ENCODE results near the gene HAUS7.

Gene HAUS7

DNA sequence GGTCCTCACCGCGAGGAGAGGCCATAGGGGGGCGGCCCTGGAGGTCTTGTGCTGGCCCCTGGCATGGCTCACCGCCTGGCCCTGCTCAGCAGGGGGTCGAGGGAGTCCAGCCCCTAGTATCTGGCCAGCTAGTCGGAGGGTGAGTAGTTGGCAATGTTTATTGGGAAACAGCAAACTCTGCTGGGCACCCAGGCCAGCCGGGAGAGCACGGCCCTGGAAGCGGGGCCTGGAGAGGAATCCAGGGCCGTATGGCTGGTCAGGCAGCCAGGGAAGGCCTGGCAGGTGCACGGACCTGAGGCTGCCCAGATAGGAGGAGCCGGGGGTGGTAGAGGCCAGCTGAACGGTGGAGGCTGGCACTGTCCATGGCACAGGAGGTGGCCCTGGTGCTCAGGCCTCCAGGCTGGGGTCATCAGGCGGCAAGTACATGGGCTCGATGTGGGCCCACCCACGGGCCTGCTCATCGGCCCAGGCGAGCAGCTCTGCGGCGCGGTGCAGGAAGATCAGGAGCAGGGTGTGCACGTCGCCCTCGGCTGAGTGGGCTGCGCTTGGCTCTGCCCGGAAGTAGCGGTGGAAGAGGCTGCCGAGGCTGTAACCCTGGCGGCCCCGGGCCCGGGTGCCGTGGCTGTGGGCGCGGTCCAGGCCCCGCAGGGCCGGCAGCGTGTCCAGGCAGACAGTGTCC lies 25.9 kb downstream of the HAUS7 start:
- FAIRE-seq (no peak), DNase-seq (ENCODE audit: extremely low spot score, insufficient read length, low read depth) (no peak)

- FAIRE-seq (no peak), DNase-seq (ENCODE audit: extremely low spot score, insufficient read length, low read depth) (no peak)
Measured at GRCh38 chrX:153443476-153444332, 26.7 kb downstream of the HAUS7 start.

DNA sequence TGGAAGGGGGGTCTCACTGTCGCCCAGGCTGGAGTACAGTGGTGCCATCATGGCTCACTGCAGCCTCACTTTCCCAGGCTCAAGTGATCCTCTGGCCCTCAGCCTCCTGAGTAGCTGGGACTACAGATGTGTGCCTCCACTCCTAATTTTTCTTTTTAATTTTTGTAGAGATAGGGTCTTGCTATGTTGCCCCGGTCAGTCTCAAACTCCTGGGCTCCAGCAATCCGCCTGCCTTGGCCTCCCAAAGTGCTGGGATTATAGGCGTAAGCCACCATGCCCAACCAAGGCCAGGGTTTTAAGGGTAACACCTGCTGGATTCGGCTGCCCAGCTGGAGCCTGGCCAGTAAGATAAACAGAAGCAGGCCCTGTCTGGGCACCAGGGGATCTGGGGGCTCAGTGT lies 27.9 kb downstream of the HAUS7 start:
- DNase-seq (ENCODE audit: extremely low spot score, insufficient read length, low read depth) (no peak), FAIRE-seq (no peak)

DNA sequence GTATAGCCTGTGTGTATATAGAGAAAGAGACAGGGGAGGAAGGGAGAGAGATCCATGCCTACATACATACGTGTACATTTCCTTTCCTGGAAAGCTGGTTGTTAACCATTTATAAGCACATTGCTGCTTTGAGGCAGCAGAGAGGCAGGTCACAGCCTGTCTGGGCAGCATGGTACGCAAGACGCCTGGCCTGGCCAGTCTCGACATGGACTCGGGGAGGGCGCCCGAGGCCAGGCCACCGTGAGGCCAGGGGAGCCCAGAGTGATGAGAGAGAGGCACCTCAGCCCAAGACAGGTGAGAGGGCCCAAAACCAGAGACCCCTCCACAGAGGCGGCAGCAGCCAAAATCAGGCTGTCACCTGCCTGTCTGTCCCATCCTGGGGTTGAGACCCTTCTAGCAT lies 28.4 kb downstream of the HAUS7 start:
- DNase-seq (ENCODE audit: extremely low spot score, insufficient read length, low read depth) (no peak), FAIRE-seq (no peak)

- DNase-seq (ENCODE audit: extremely low spot score, insufficient read length, low read depth) (no peak), FAIRE-seq (no peak)
Measured at GRCh38 chrX:153441296-153441695, 29.1 kb downstream of the HAUS7 start.

DNA sequence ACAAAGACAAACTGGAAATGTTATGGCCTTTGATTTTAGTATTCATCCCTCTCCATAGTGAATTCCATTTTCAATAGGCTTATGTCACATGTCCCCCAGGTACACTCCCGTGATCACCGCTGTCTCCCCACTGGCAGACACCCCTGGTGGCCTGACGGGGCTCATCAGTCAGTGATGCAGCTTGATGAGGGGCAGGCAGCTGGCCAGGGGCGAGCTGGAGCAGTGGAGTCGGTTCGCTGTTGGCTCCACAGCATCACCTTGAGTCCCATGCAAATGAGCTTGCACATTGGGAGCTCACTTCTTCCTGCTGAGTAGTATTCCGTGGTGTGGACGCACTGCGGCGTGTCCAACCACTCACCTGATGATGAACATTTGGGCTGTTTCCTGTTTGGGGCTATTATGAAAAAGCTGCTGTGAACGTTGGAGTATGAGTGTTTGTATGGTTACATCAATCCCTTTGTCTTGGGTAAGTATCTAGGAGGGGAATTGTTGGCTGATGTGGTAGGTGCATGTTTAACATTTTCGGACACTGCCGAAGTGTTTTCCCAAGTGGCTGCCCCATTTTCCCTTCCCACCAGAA lies 29.7 kb downstream of the HAUS7 start:
- FAIRE-seq (no peak), DNase-seq (ENCODE audit: extremely low spot score, insufficient read length, low read depth) (no peak)

DNA sequence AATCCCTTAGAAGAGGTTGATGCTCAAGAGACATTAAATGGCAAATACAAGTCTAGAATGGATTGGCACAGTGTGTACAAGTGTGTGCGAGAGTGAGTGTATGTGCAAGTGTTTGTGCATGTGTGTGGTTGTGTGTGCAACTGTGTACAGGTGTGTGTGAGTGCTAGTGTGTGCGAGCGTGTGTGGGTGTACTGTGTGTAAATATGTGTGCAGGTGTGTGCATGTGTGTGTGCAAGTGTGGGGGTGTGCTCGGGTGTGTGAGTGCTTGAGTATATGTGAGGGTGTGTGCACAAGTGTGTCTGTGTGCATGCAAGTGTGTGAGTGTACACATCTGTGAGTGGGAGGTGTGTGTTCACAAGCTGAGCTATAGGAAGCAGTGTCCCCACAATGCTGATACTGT lies 30.4 kb downstream of the HAUS7 start:
- FAIRE-seq, result no peak
- DNase-seq (ENCODE audit: extremely low spot score, insufficient read length, low read depth), result no peak

- DNase-seq (ENCODE audit: extremely low spot score, insufficient read length, low read depth), result no peak
- FAIRE-seq, result peak; percentile 64
Measured at GRCh38 chrX:153438532-153438931, 31.8 kb downstream of the HAUS7 start.

- no peak for FAIRE-seq
Measured at GRCh38 chrX:153435845-153436244, 34.5 kb downstream of the HAUS7 start.

GRCh38 chrX:153434801-153435200 lies 35.6 kb downstream of the HAUS7 start:
- DNase-seq (ENCODE audit: extremely low spot score, insufficient read length, low read depth), result no peak
- no peak for FAIRE-seq

More at GRCh38 chrX:153435845-153436244, 34.5 kb downstream of the HAUS7 start:
- DNase-seq (ENCODE audit: extremely low spot score, insufficient read length, low read depth), result no peak

GRCh38 chrX:153433781-153434285 lies 36.5 kb downstream of the HAUS7 start:
- DNase-seq (ENCODE audit: extremely low spot score, insufficient read length, low read depth), result no peak
- no peak for FAIRE-seq

DNA sequence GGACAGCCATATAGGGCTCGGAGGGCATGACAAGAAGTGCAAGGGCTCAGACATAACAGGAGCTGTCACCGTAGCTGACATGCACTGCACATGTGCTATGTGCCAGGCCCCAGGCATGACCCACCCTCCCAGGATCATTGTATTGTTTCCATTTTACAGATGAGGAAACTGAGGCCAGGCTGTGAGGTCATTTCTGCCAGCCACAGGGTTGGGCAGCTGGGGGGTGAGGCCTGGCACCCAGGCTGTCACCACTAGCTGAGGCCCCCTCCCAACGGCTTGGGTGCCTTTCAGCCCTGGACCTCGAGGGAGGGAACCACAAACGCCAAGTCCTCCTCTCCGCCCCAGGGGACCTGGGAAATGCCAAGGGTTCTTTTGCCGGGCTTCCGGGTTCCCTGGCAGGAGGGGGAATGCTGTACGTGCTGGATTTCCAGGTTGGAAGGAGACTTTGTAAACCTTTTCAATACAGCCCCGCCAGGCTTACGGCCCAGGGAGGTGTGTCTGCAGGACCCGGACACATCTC lies 37.2 kb downstream of the HAUS7 start:
- FAIRE-seq (no peak), DNase-seq (ENCODE audit: extremely low spot score, insufficient read length, low read depth) (no peak)

DNA sequence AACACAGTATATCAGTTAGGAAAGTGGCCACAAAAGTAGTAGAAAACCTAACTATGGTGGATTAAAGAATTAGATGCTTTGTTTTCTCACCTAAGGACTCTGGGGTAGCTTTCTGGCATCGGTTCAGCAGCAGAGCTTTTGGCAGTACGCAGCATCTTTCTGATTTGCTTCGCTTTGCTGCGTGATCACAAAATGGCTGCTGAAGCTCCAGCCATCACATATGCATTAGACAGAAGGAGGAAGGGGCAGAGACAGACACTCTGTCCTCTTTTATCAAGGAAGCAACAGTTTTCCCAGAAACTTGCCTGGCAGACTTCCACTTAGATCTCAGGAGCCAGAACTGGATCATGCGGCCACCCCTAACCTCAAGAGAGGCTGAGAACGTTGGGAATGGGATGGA lies 39.6 kb downstream of the HAUS7 start:
- FAIRE-seq, result no peak
- no peak for DNase-seq (ENCODE audit: extremely low spot score, insufficient read length, low read depth)

GRCh38 chrX:153426204-153426603 lies 44.2 kb downstream of the HAUS7 start:
- FAIRE-seq (peak; percentile 47), DNase-seq (ENCODE audit: extremely low spot score, insufficient read length, low read depth) (no peak)

GRCh38 chrX:153423652-153424051 lies 46.7 kb downstream of the HAUS7 start:
- FAIRE-seq (no peak), DNase-seq (ENCODE audit: extremely low spot score, insufficient read length, low read depth) (no peak)

GRCh38 chrX:153421856-153422255 lies 48.5 kb downstream of the HAUS7 start:
- no peak for FAIRE-seq
- DNase-seq (ENCODE audit: extremely low spot score, insufficient read length, low read depth), result no peak

DNA sequence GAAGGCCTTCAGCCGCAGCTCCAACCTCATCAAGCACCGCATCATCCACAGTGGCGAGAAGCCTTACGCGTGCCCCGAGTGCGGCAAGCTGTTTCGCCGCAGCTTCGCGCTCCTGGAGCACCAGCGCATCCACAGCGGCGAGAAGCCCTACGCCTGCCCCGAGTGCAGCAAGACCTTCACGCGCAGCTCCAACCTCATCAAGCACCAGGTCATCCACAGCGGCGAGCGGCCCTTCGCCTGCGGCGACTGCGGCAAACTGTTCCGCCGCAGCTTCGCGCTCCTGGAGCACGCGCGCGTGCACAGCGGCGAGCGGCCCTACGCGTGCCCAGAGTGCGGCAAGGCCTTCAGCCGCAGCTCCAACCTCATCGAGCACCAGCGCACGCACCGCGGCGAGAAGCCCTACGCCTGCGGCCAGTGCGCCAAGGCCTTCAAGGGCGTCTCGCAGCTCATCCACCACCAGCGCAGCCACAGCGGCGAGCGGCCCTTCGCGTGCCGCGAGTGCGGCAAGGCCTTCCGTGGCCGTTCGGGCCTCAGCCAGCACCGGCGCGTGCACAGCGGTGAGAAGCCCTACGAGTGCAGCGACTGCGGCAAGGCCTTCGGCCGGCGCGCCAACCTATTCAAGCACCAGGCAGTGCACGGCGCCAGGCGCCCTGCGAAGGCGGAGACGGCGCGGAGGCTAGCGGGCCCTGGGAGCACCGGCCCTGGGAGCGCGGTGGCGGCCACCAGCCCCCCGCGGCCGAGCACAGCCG lies 49.4 kb downstream of the HAUS7 start:
- FAIRE-seq, result no peak

GRCh38 chrX:153417637-153418036 lies 52.7 kb downstream of the HAUS7 start:
- FAIRE-seq (no peak), DNase-seq (ENCODE audit: extremely low spot score, insufficient read length, low read depth) (no peak)

More for the DNA sequence above, 49.4 kb downstream of the HAUS7 start:
- no peak for DNase-seq (ENCODE audit: extremely low spot score, insufficient read length, low read depth)

GRCh38 chrX:153416781-153417450 lies 53.5 kb downstream of the HAUS7 start:
- DNase-seq (ENCODE audit: extremely low spot score, insufficient read length, low read depth) (no peak), FAIRE-seq (no peak)
